PC-3 (cell line): ENCODE measurements around the gene KMT2E.

ENCODE experiments used
- EZH2 ChIP-seq: fragments of 300-600 bp; sonication (generic); IDR thresholded peaks from one replicate; pipeline ENCODE4 v1.6.1; 2017; ENCODE audit warnings: antibody characterized with exemption, mild to moderate bottlenecking, low read length; ENCODE audit not compliant: unreplicated experiment
- EZH2phosphoT487 ChIP-seq: fragments of 300-600 bp; sonication (generic); IDR thresholded peaks from 2 replicates; pipeline ENCODE4 v1.6.1; 2018; ENCODE audit warnings: mild to moderate bottlenecking, antibody characterized with exemption, low read length, borderline replicate concordance
- TF ChIP-seq, protein P1 (sequence below): fragments of 300-600 bp; sonication (generic); conservative IDR thresholded peaks from 2 replicates; pipeline ENCODE4 v1.5.1; 2017; ENCODE audit warnings: antibody characterized with exemption, low read depth, mild to moderate bottlenecking, low read length

DNA sequence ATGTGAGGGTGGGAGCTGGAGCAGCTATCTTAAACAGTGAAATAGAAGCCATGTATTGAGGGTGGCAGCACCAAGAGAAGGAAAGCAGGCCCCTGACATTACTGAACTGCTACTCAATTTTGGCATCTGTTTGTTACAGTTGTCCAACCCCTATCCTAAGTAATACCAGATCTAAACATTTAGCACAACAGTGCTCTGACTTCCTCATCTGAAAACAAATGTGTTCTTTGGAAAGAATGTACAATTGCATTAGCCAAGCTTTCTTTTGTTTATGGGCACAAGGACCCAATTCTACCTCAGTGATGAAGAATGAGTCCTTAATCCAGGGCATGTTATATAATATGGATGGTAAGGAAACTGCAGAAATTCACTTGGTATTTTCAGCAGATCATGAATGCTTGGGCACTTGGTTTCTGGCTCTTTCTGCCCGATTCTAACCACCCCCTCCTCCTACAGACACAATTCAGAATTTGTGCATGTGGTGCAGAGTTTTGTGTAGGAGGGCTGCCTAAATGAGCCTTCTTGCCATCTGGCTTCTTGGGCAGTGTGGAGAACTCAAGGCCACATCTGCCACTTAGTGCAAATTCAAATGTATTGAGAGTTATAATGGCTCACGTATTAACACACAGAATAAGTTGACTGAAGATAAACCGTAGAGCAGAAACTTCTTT is 36.9 kb upstream of the KMT2E start:
- TF ChIP-seq, protein P1, sequence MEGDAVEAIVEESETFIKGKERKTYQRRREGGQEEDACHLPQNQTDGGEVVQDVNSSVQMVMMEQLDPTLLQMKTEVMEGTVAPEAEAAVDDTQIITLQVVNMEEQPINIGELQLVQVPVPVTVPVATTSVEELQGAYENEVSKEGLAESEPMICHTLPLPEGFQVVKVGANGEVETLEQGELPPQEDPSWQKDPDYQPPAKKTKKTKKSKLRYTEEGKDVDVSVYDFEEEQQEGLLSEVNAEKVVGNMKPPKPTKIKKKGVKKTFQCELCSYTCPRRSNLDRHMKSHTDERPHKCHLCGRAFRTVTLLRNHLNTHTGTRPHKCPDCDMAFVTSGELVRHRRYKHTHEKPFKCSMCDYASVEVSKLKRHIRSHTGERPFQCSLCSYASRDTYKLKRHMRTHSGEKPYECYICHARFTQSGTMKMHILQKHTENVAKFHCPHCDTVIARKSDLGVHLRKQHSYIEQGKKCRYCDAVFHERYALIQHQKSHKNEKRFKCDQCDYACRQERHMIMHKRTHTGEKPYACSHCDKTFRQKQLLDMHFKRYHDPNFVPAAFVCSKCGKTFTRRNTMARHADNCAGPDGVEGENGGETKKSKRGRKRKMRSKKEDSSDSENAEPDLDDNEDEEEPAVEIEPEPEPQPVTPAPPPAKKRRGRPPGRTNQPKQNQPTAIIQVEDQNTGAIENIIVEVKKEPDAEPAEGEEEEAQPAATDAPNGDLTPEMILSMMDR = no peak
- TF ChIP-seq EZH2 (no peak), EZH2phosphoT487 (no peak)
